Heart left ventricle (tissue), 16 donors: ENCODE measurements around the gene IL6ST. TPM values are rescaled to one million over a fixed set of nuclear protein-coding genes. Genes with fewer than 3 reads are reported as not detected.
A peak's percentile ranks its signal among the peaks of the same experiment; 100 is the strongest.

Experiments used
- ATAC-seq, 4 donors: fragments of 200-7000 bp; cut with Tn5 transposase; one replicate each; pipeline ENCODE4 v1.9.1; 2020 to 2022; ENCODE audit warnings: moderate library complexity in 4 of 4, mild to moderate bottlenecking in 3 of 4, moderate number of reproducible peaks in 1 of 4
- DNase-seq, 5 donors: peaks; one replicate each; pipeline ENCODE4 v3.0.0-alpha.2; 2020
- H3K27ac ChIP-seq, 12 donors: fragments of 200-600 bp; sonication (generic) in 4 of 12; one replicate each; pipeline versions ENCODE4 v1.5.0 to v1.8.0; 2016 to 2022; ENCODE audit warnings: mild to moderate bottlenecking in 2 of 12
- H3K27me3 ChIP-seq, 9 donors: fragments of 200-600 bp; sonication (generic) in 2 of 9; one replicate each; pipeline versions ENCODE4 v1.5.1 to v1.8.0; 2016 to 2022; ENCODE audit warnings: mild to moderate bottlenecking in 3 of 9
- H3K36me3 ChIP-seq, 9 donors: fragments of 200-600 bp; sonication (generic) in 2 of 9; one replicate each; pipeline versions ENCODE4 v1.5.0 to v1.8.0; 2018 to 2022; ENCODE audit warnings: mild to moderate bottlenecking in 2 of 9
- H3K4me1 ChIP-seq, 12 donors: fragments of 200-600 bp; sonication (generic) in 4 of 12; one replicate each; pipeline versions ENCODE4 v1.5.0 to v1.8.0; 2016 to 2022; ENCODE audit warnings: mild to moderate bottlenecking in 3 of 12
- H3K4me3 ChIP-seq, 12 donors: fragments of 200-600 bp; sonication (generic) in 4 of 12; one replicate each; pipeline versions ENCODE4 v1.5.0 to v1.8.0; 2017 to 2022; ENCODE audit warnings: mild to moderate bottlenecking in 9 of 12, moderate library complexity in 4 of 12
- H3K9me3 ChIP-seq, 12 donors: fragments of 200-600 bp; sonication (generic) in 4 of 12; one replicate each; pipeline versions ENCODE4 v1.5.0 to v1.8.0; 2016 to 2022; ENCODE audit warnings: mild to moderate bottlenecking in 1 of 12
- CTCF ChIP-seq, 12 donors: fragments of 200-600 bp; sonication (generic) in 4 of 12; IDR thresholded peaks; one replicate each; pipeline versions ENCODE4 v1.5.0 to v1.8.0; 2018 to 2022; ENCODE audit warnings: antibody characterized with exemption in 12 of 12, mild to moderate bottlenecking in 5 of 12
- POLR2A ChIP-seq, 2 donors: fragments of 450-650 bp; IDR thresholded peaks; one replicate each; pipeline ENCODE4 v1.6.1; 2017; ENCODE audit warnings: antibody characterized with exemption in 2 of 2, mild to moderate bottlenecking in 2 of 2, moderate library complexity in 2 of 2
- WGBS, 4 donors: extraction: QIAGEN DNeasy Blood & Tissue Kit in 2 of 4; methylation state at CpG; one replicate each; pipeline versions ENCODE4 v1.1.5 to v1.1.7; 2013 to 2018; 5-methylcytosine and 5-hydroxymethylcytosine counted together
- intact Hi-C, 10 donors: fragments of 100-400 bp; cut with DNase I; formaldehyde crosslinking; loops; one replicate each; pipeline versions ENCODE4 v1.11.1 to v1.14.2; 2022
- polyA plus RNA-seq, 2 donors: library from polyadenylated mRNA; stranded (reverse); fragments of 200-250 nt; gene quantifications; one replicate each; pipeline ENCODE4 v1.2.3, GENCODE V29; 2013
- total RNA-seq, 9 donors: library from RNA; depleted of rRNA in 2 of 9; stranded (reverse); fragments of >200 nt in 2 of 9; fragmentation: NEBNext Ultra II Directional in 3 of 9; extraction: Animal tissue kit (Norgen Biotek cat#: 25700) in 3 of 9; gene quantifications; one replicate each; pipeline versions ENCODE4 v1.1.0 to v1.2.4, GENCODE V29; 2016 to 2023
- donor health status: ischemic (EF 13 %, LVEDD 7.1; RV severe dilation, severe dysfunction).
- donor health status: healthy with polysubstance abuse.
- donor health status: DM: no; HTN: yes; CAD: no.
- donor health status: DM: no; HTN: no; CAD: no.
- donor health status: ischemic (EF 25% LVEDD 6.9; RV normal size, moderate dysfunction).
- donor health status: ischemic (EF 25% LVEDD 5.7; RV mildly dilated, moderate dysfunction).
- donor health status: healthy.
- donor health status: DM: yes; HTN: yes; CAD: no.
- donor health status: ischemic (EF 35%, LVEDD 5.7; RV mildly dilated, moderate dysfunction).
- donor health status: nonischemic (EF 11% LVEDD 7.7; RV severe dilation, severe dysfunction).
- donor health status: DM: yes; HTN: yes; CAD: no.
- donor health status: PGD.
- donor health status: ischemic (EF 29% LVEDD 5.4; RV normal size, mild dysfunction).
- donor health status: nonischemic (EF 23%, LVEDD 6.1; RV moderate dilation, normal function).

The IL6ST gene
- total and polyA plus RNA-seq, 11 donors: 24.6 to 239 (median 152) TPM

- intact Hi-C loops: no loop called here
- no peaks in the 10 kb centered on the region for H3K36me3 ChIP-seq
- H3K27me3 ChIP-seq: no peaks in the 10 kb centered on the region
- ATAC-seq (peak in 3 of 4 donors; percentile 20 to 56 (median 37)), DNase-seq (no peak)
- peaks cover 0 to 14% (median 0%) of the 10 kb centered on the region in 12 donors for H3K4me1 ChIP-seq
- TF ChIP-seq CTCF (IDR thresholded peaks at IDR 0.05): no peak
- no peak for TF ChIP-seq POLR2A (IDR thresholded peaks at IDR 0.05)
- H3K9me3 ChIP-seq: no peaks in the 10 kb centered on the region
- no peak overlapping the region for H3K4me3 ChIP-seq
- 82 to 89% (median 85%) methylated on average over 17 to 19 of the region's 19 CpGs for WGBS, 4 donors
- no peak overlapping the region for H3K27ac ChIP-seq
Measured at GRCh38 chr5:55903121-55903701, 91.6 kb downstream of the IL6ST start.

GRCh38 chr5:55902696-55903095 is 92.1 kb downstream of the IL6ST start:
- Histone ChIP-seq H3K36me3 (no peaks in the 10 kb centered on the region), H3K27ac (no peak overlapping the region), H3K4me3 (no peak overlapping the region), H3K4me1 (peaks cover 0 to 14% (median 0%) of the 10 kb centered on the region in 12 donors), H3K27me3 (no peaks in the 10 kb centered on the region), H3K9me3 (no peaks in the 10 kb centered on the region)
- TF ChIP-seq CTCF (IDR thresholded peaks at IDR 0.05): no peak
- TF ChIP-seq POLR2A (IDR thresholded peaks at IDR 0.05): no peak
- DNase-seq (no peak), ATAC-seq (no peak)
- intact Hi-C loops: no loop called here
- 86 to 94% (median 90%) methylated on average over 5 of the region's 5 CpGs for WGBS, 4 donors

GRCh38 chr5:55900776-55901175 is 94.0 kb downstream of the IL6ST start:
- ATAC-seq: no peak

GRCh38 chr5:55900068-55900467 is 94.7 kb downstream of the IL6ST start:
- no peaks in the 10 kb centered on the region for H3K27me3 ChIP-seq
- H3K36me3 ChIP-seq: no peaks in the 10 kb centered on the region
- TF ChIP-seq CTCF (IDR thresholded peaks at IDR 0.05) (no peak), POLR2A (IDR thresholded peaks at IDR 0.05) (no peak)
- ATAC-seq: no peak
- no peaks in the 10 kb centered on the region for H3K9me3 ChIP-seq
- H3K27ac ChIP-seq: no peak overlapping the region
- H3K4me3 ChIP-seq: no peak overlapping the region
- WGBS, 4 donors: 87 to 100% (median 91%) methylated on average over 1 of the region's 1 CpG
- peaks cover 0 to 14% (median 0%) of the 10 kb centered on the region in 12 donors for H3K4me1 ChIP-seq
- no peak for DNase-seq
- intact Hi-C loops: no loop called here

More at GRCh38 chr5:55900776-55901175, 94.0 kb downstream of the IL6ST start:
- intact Hi-C loops: no loop called here
- no peak for TF ChIP-seq POLR2A (IDR thresholded peaks at IDR 0.05)
- TF ChIP-seq CTCF (IDR thresholded peaks at IDR 0.05): no peak
- H3K9me3 ChIP-seq: no peaks in the 10 kb centered on the region
- H3K36me3 ChIP-seq: no peaks in the 10 kb centered on the region
- H3K4me1 ChIP-seq: peaks cover 0 to 14% (median 0%) of the 10 kb centered on the region in 12 donors
- H3K4me3 ChIP-seq: no peak overlapping the region
- no peak overlapping the region for H3K27ac ChIP-seq
- DNase-seq: no peak
- no peaks in the 10 kb centered on the region for H3K27me3 ChIP-seq
